H1 (cell line): ENCODE measurements around the gene EIF3J. TPM values are rescaled to one million over a fixed set of nuclear protein-coding genes. Genes with fewer than 3 reads are reported as not detected.

Experiments used
- CTCF ChIA-PET: fragments of 300-600 bp; sonication (Branson Sonifier 250); formaldehyde crosslinking; loops from one replicate; lab custom pipeline; 2021; ENCODE audit not compliant: partially characterized antibody; lab: Charles Lee
- POLR2A ChIA-PET: fragments of 300-600 bp; sonication (Branson Sonifier 250); formaldehyde crosslinking; loops from one replicate; lab custom pipeline; 2021; ENCODE audit warnings: inconsistent platforms; ENCODE audit not compliant: partially characterized antibody; lab: Charles Lee
- DNase-seq, 2 experiments: peaks; one replicate each; pipeline versions ENCODE4 v3.0.0 to v3.0.0-alpha.2; 2010 to 2022; ENCODE audit warnings: low spot score in 2 of 2, low read depth in 1 of 2, mixed read lengths in 1 of 2
- FAIRE-seq: peaks from 2 replicates; lab custom pipeline; 2011; peaks lifted over from hg19 to GRCh38; lab: Jason Lieb, UNC
- H2AFZ ChIP-seq: 2 replicates; pipeline ENCODE4 v1.8.1; 2012; ENCODE audit warnings: low read length, inconsistent platforms
- H2AK5ac ChIP-seq: 2 replicates; pipeline ENCODE4 v1.6.1; 2013; ENCODE audit warnings: low read depth, low read length
- H2BK120ac ChIP-seq: replicated peaks from 2 replicates; pipeline ENCODE3; 2013; ENCODE audit warnings: low read depth, low read length, inconsistent platforms
- H2BK12ac ChIP-seq: 2 replicates; pipeline ENCODE4 v1.6.1; 2013; ENCODE audit warnings: low read depth, low read length
- H2BK15ac ChIP-seq: 2 replicates; pipeline ENCODE4 v1.6.1; 2013; ENCODE audit warnings: low read length
- H2BK20ac ChIP-seq: 2 replicates; pipeline ENCODE4 v1.6.1; 2013; ENCODE audit warnings: low read length
- H2BK5ac ChIP-seq: 2 replicates; pipeline ENCODE4 v1.6.1; 2013; ENCODE audit warnings: low read depth, low read length
- H3K14ac ChIP-seq: 2 replicates; pipeline ENCODE4 v1.6.1; 2013; ENCODE audit warnings: inconsistent platforms; ENCODE audit not compliant: insufficient read length
- H3K18ac ChIP-seq: 2 replicates; pipeline ENCODE4 v1.6.1; 2013; ENCODE audit warnings: low read length; ENCODE audit errors: extremely low read depth
- H3K23ac ChIP-seq: 2 replicates; pipeline ENCODE4 v1.6.1; 2013; ENCODE audit warnings: inconsistent platforms; ENCODE audit not compliant: insufficient read length
- H3K23me2 ChIP-seq: 2 replicates; pipeline ENCODE4 v1.6.1; 2013; ENCODE audit warnings: low read depth, low read length
- H3K27ac ChIP-seq: 2 replicates; pipeline ENCODE4 v1.6.1; 2011; ENCODE audit warnings: low read depth, low read length, inconsistent platforms
- H3K27me3 ChIP-seq, 4 experiments: replicated peaks in 1 of 4; 1 replicate in 1 of 4; 2 replicates in 3 of 4; pipeline versions ENCODE4 v1.6.1 to v1.8.1; 2011 to 2013; ENCODE audit warnings: low read length in 3 of 4, mild to moderate bottlenecking in 3 of 4, inconsistent platforms in 2 of 4, mixed read lengths in 2 of 4, moderate library complexity in 1 of 4; ENCODE audit not compliant: control insufficient read depth in 3 of 4, insufficient read depth in 3 of 4; ENCODE audit errors: extremely low read depth in 1 of 4
- H3K36me3 ChIP-seq, 4 experiments: 2 replicates each; pipeline versions ENCODE4 v1.6.1 to v1.8.1; 2011 to 2013; ENCODE audit warnings: mild to moderate bottlenecking in 4 of 4, low read length in 3 of 4, moderate library complexity in 2 of 4, control low read depth in 1 of 4, inconsistent platforms in 1 of 4; ENCODE audit not compliant: insufficient read depth in 4 of 4, control insufficient read depth in 2 of 4
- H3K4ac ChIP-seq: replicated peaks from 2 replicates; pipeline ENCODE3; 2013; ENCODE audit warnings: low read length, low read depth, mixed read lengths, inconsistent platforms; ENCODE audit not compliant: insufficient read length
- H3K4me1 ChIP-seq, 4 experiments: replicated peaks in 1 of 4; 1 replicate in 1 of 4; 2 replicates in 3 of 4; pipeline versions ENCODE4 v1.6.1 to v1.8.1; 2011 to 2013; ENCODE audit warnings: low read length in 3 of 4, inconsistent platforms in 2 of 4, mixed read lengths in 1 of 4; ENCODE audit not compliant: insufficient read depth in 4 of 4, control insufficient read depth in 3 of 4
- H3K4me2 ChIP-seq, 2 experiments: 2 replicates each; pipeline versions ENCODE4 v1.6.1 to v1.8.1; 2011 to 2013; ENCODE audit warnings: low read depth in 2 of 2, low read length in 2 of 2, control low read depth in 1 of 2, inconsistent platforms in 1 of 2, mild to moderate bottlenecking in 1 of 2; ENCODE audit not compliant: insufficient read depth in 1 of 2
- H3K4me3 ChIP-seq, 4 experiments: fragments of 200-600, 300-600 bp in 1 of 4; sonication (generic), shearing (Covaris generic), sonication (Bioruptor Twin) in 1 of 4; 2 replicates each; pipeline versions ENCODE4 v1.5.1 to v1.8.1; 2011 to 2016; ENCODE audit warnings: low read length in 4 of 4, low read depth in 3 of 4, control low read depth in 2 of 4, inconsistent platforms in 2 of 4, mild to moderate bottlenecking in 2 of 4, mixed read lengths in 1 of 4, moderate library complexity in 1 of 4; ENCODE audit not compliant: insufficient read depth in 2 of 4; ENCODE audit errors: extremely low read depth in 1 of 4
- H3K56ac ChIP-seq: replicated peaks from 2 replicates; pipeline ENCODE3; 2013; ENCODE audit warnings: low read depth, mild to moderate bottlenecking, mixed read lengths, low read length, inconsistent platforms; ENCODE audit not compliant: insufficient read length
- H3K79me1 ChIP-seq: 2 replicates; pipeline ENCODE4 v1.6.1; 2013; ENCODE audit warnings: low read depth, low read length, control low read depth
- H3K79me2 ChIP-seq, 2 experiments: 2 replicates each; pipeline versions ENCODE4 v1.6.1 to v1.8.1; 2012 to 2013; ENCODE audit warnings: low read length in 2 of 2, mild to moderate bottlenecking in 2 of 2, inconsistent platforms in 1 of 2; ENCODE audit not compliant: insufficient read depth in 2 of 2, control insufficient read depth in 1 of 2
- H3K9ac ChIP-seq, 4 experiments: replicated peaks in 1 of 4; 1 replicate in 1 of 4; 2 replicates in 3 of 4; pipeline versions ENCODE4 v1.6.1 to v1.8.1; 2011 to 2013; ENCODE audit warnings: low read depth in 3 of 4, low read length in 3 of 4, control low read depth in 2 of 4, mild to moderate bottlenecking in 2 of 4, moderate library complexity in 2 of 4, inconsistent platforms in 1 of 4; ENCODE audit errors: extremely low read depth in 1 of 4
- H3K9me3 ChIP-seq, 2 experiments: 2 replicates each; pipeline versions ENCODE4 v1.6.1 to v1.8.1; 2012 to 2013; ENCODE audit warnings: mild to moderate bottlenecking in 2 of 2, moderate library complexity in 2 of 2, control low read depth in 1 of 2, inconsistent platforms in 1 of 2, low read depth in 1 of 2, low read length in 1 of 2, mixed read lengths in 1 of 2; ENCODE audit not compliant: insufficient read depth in 2 of 2
- H4K20me1 ChIP-seq, 2 experiments: replicated peaks in 1 of 2; 2 replicates each; pipeline versions ENCODE3 to v1.8.1; 2011 to 2013; ENCODE audit warnings: inconsistent platforms in 2 of 2, low read length in 2 of 2, mild to moderate bottlenecking in 1 of 2; ENCODE audit not compliant: insufficient read depth in 2 of 2, control insufficient read depth in 1 of 2
- H4K5ac ChIP-seq: 2 replicates; pipeline ENCODE4 v1.6.1; 2013; ENCODE audit warnings: low read length, low read depth, mixed read lengths, inconsistent platforms; ENCODE audit not compliant: insufficient read length
- H4K8ac ChIP-seq: 2 replicates; pipeline ENCODE4 v1.8.0; 2013; ENCODE audit warnings: mild to moderate bottlenecking, moderate library complexity, low read length, inconsistent platforms; ENCODE audit not compliant: insufficient read depth; ENCODE audit errors: extremely low read depth
- H4K91ac ChIP-seq: replicated peaks from 2 replicates; pipeline ENCODE3; 2013; ENCODE audit warnings: low read length, mixed read lengths, inconsistent platforms; ENCODE audit not compliant: insufficient read length
- BCL11A ChIP-seq, 2 experiments: IDR thresholded peaks; one replicate each; pipeline ENCODE4 v1.6.1; 2011; ENCODE audit warnings: low read depth in 2 of 2, low read length in 2 of 2, mild to moderate bottlenecking in 2 of 2
- GABPA ChIP-seq: IDR thresholded peaks from 2 replicates; pipeline ENCODE4 v1.6.1; 2011; ENCODE audit warnings: mild to moderate bottlenecking, low read length, moderate library complexity, borderline replicate concordance; ENCODE audit not compliant: insufficient read depth
- RFX5 ChIP-seq: IDR thresholded peaks from 2 replicates; pipeline ENCODE4 v1.6.1; 2011; ENCODE audit warnings: low read depth, low read length, improper control_type of control experiment, borderline replicate concordance
- SP2 ChIP-seq: IDR thresholded peaks from 2 replicates; pipeline ENCODE4 v1.6.1; 2012; ENCODE audit warnings: mild to moderate bottlenecking, low read length, inconsistent platforms
- TAF1 ChIP-seq: IDR thresholded peaks from 2 replicates; pipeline ENCODE4 v1.6.1; 2011; ENCODE audit warnings: mild to moderate bottlenecking, low read depth, low read length
- TEAD4 ChIP-seq: IDR thresholded peaks from 2 replicates; pipeline ENCODE4 v1.6.1; 2012; ENCODE audit warnings: low read depth, low read length, inconsistent platforms, mixed read lengths
- YY1 ChIP-seq: IDR thresholded peaks from 2 replicates; pipeline ENCODE4 v1.6.1; 2011; ENCODE audit warnings: low read depth, mild to moderate bottlenecking, low read length
- WGBS, 2 experiments: shearing (Covaris generic) in 1 of 2; methylation state at CpG; one replicate each; pipeline versions ENCODE4 v1.1.6 to v1.1.7; 2013 to 2015; ENCODE audit warnings: low lambda C conversion rate in 2 of 2, mixed read lengths in 2 of 2, inconsistent platforms in 1 of 2, low coverage in 1 of 2, missing lambda C conversion rate in 1 of 2; ENCODE audit not compliant: insufficient replicate concordance in 2 of 2, insufficient coverage in 1 of 2, insufficient read length in 1 of 2; ENCODE audit errors: extremely low coverage in 1 of 2, missing lambda C conversion rate in 1 of 2; 5-methylcytosine and 5-hydroxymethylcytosine counted together
- polyA plus RNA-seq, 7 experiments: library from polyadenylated mRNA; depleted of rRNA in 3 of 7; stranded (reverse) in 5 of 7; unstranded in 2 of 7; fragments of >200 nt in 5 of 7; fragments of 200-250 nt in 2 of 7; gene quantifications; 1 replicate in 5 of 7; 2 replicates in 1 of 7; 4 replicates in 1 of 7; pipeline versions ENCODE4 v1.2.1 to v1.2.3, GENCODE V29; 2011 to 2013; ENCODE audit warnings: missing spikeins in 2 of 7, mixed read lengths in 2 of 7
- total RNA-seq: library from RNA; stranded (reverse); fragmentation: NEBNext Ultra II Directional; extraction: Animal tissue kit (Norgen Biotek cat#: 25700); gene quantifications from 2 replicates; pipeline ENCODE4 v1.2.1, GENCODE V29; 2021

Gene EIF3J
- total and polyA plus RNA-seq, 2 of the 8 experiments (the other 6 are each of a cell fraction or from before 2014, with no cell fraction given): 26.8 to 119 TPM

- H3K27me3 ChIP-seq: no peaks in the 10 kb centered on the region
- H3K4ac ChIP-seq: no peak overlapping the region
- no peak for FAIRE-seq
- H4K5ac ChIP-seq: no peak overlapping the region
- no peaks in the 10 kb centered on the region for H3K4me1 ChIP-seq
- H4K8ac ChIP-seq: no peak overlapping the region
- no peaks in the 10 kb centered on the region for H3K23me2 ChIP-seq
- no peak overlapping the region for H2BK15ac ChIP-seq
- H3K9ac ChIP-seq: no peak overlapping the region
- no peaks in the 10 kb centered on the region for H3K79me1 ChIP-seq
- DNase-seq: no peak
- no peak overlapping the region for H3K23ac ChIP-seq
- ChIA-PET CTCF (interaction anchor here (1.1 to 4.4 kb wide), 4 partner anchors 10 to 149 kb away, joined by 3 to 33 read pairs (median 5); no protein-coding TSS in a partner anchor), POLR2A (no interaction called here)
- H2BK5ac ChIP-seq: no peak overlapping the region
- peaks cover 5 to 57% (median 35%) of the 10 kb centered on the region in 4 experiments; a peak in 7 of 8 replicates for H3K36me3 ChIP-seq
- no peak overlapping the region for H2BK12ac ChIP-seq
- H2BK120ac ChIP-seq: no peak overlapping the region
- WGBS, 2 experiments: 93% methylated on average over 5 of the region's 5 CpGs; no CpG with 5 or more reads in 1 of the 2 experiments
- H2AK5ac ChIP-seq: no peak overlapping the region
- H2AFZ ChIP-seq: no peak overlapping the region
- no peak overlapping the region for H3K14ac ChIP-seq
- H3K79me2 ChIP-seq: no peaks in the 10 kb centered on the region
- no peak overlapping the region for H3K4me2 ChIP-seq
- H3K4me3 ChIP-seq: no peak overlapping the region
- H3K27ac ChIP-seq: no peak overlapping the region
- H3K56ac ChIP-seq: no peak overlapping the region
- no peak overlapping the region for H2BK20ac ChIP-seq
- no peak for TF ChIP-seq RFX5
- TF ChIP-seq SP2: no peak
- TF ChIP-seq TEAD4: no peak
- TF ChIP-seq TAF1: no peak
- TF ChIP-seq GABPA: no peak
- TF ChIP-seq YY1: no peak
- TF ChIP-seq BCL11A (IDR thresholded peaks at IDR 0.05; ENCODE audit: low read depth in 2 of 2, low read length in 2 of 2): no peak
- no peak overlapping the region for H3K18ac ChIP-seq
- H3K9me3 ChIP-seq: no peaks in the 10 kb centered on the region
- peaks cover 0 to 1% of the 10 kb centered on the region in 2 experiments for H4K20me1 ChIP-seq
- no peak overlapping the region for H4K91ac ChIP-seq
These were observed 51.6 kb downstream of the EIF3J start for GRCh38 chr15:44588541-44588940.
